Neural cell (in vitro differentiated cells): ENCODE data around the gene SYVN1. TPM values are rescaled to one million over a fixed set of nuclear protein-coding genes. Genes with fewer than 3 reads are reported as not detected.

Experiments
- H2AFZ ChIP-seq: fragments of 200-600, 300-800 bp; sonication (generic), shearing (Covaris generic); 2 replicates; pipeline ENCODE4 v1.6.0; 2014; ENCODE audit warnings: low read depth, mild to moderate bottlenecking, antibody characterized with exemption, low read length, moderate library complexity
- H3F3A ChIP-seq: fragments of 200-600 bp; shearing (Covaris generic); 2 replicates; pipeline ENCODE4 v1.6.1; 2016; ENCODE audit warnings: mild to moderate bottlenecking, moderate library complexity, mixed read lengths, antibody characterized with exemption, low read length; ENCODE audit not compliant: insufficient read depth, poor library complexity, severe bottlenecking
- H3K27ac ChIP-seq: fragments of 200-600, 300-800 bp; sonication (generic), shearing (Covaris generic); 2 replicates; pipeline ENCODE4 v1.5.1; 2014; ENCODE audit warnings: mild to moderate bottlenecking, low read length, moderate library complexity
- H3K27me3 ChIP-seq: fragments of 300-800, 200-600 bp; sonication (generic), shearing (Covaris generic); 2 replicates; pipeline ENCODE4 v1.6.0; 2014; ENCODE audit warnings: mild to moderate bottlenecking, low read depth, low read length, moderate library complexity; ENCODE audit not compliant: insufficient read depth
- H3K36me3 ChIP-seq: fragments of 300-800, 200-600 bp; sonication (generic), shearing (Covaris generic); 2 replicates; pipeline ENCODE4 v1.5.1; 2014; ENCODE audit warnings: mild to moderate bottlenecking, antibody characterized with exemption, low read length, moderate library complexity; ENCODE audit not compliant: insufficient read depth
- H3K4me2 ChIP-seq: fragments of 300-800, 200-600 bp; sonication (generic), shearing (Covaris generic); 2 replicates; pipeline ENCODE4 v1.6.0; 2014; ENCODE audit warnings: mild to moderate bottlenecking, low read length
- H3K4me3 ChIP-seq: fragments of 300-800, 200-600 bp; sonication (generic), shearing (Covaris generic); 2 replicates; pipeline ENCODE4 v1.5.1; 2014; ENCODE audit warnings: mild to moderate bottlenecking, low read length, moderate library complexity
- H3K79me2 ChIP-seq: fragments of 200-600 bp; shearing (Covaris generic); replicated peaks from 2 replicates; pipeline ENCODE4 v1.6.0; 2014; ENCODE audit warnings: mild to moderate bottlenecking, low read length, moderate library complexity; ENCODE audit not compliant: insufficient read depth
- H3K9ac ChIP-seq: fragments of 300-800, 200-600 bp; sonication (generic), shearing (Covaris generic); 2 replicates; pipeline ENCODE4 v1.6.1; 2016; ENCODE audit warnings: mild to moderate bottlenecking, low read length, mixed read lengths
- H3K9me2 ChIP-seq: fragments of 200-600 bp; shearing (Covaris generic); 2 replicates; pipeline ENCODE4 v1.6.1; 2016; ENCODE audit warnings: mild to moderate bottlenecking, low read length, mixed read lengths; ENCODE audit not compliant: insufficient read depth
- H3K9me3 ChIP-seq: fragments of 200-600, 300-800 bp; sonication (generic), shearing (Covaris generic); 2 replicates; pipeline ENCODE4 v1.6.1; 2016; ENCODE audit warnings: mild to moderate bottlenecking, mixed run types, low read length, moderate library complexity, mixed read lengths
- H4K20me1 ChIP-seq: fragments of 200-600 bp; shearing (Covaris generic); 2 replicates; pipeline ENCODE4 v1.6.1; 2016; ENCODE audit warnings: mild to moderate bottlenecking, mixed run types; ENCODE audit not compliant: insufficient read depth
- EP300 ChIP-seq: fragments of 450-650 bp; conservative IDR thresholded peaks from 2 replicates; pipeline ENCODE4 v1.6.1; 2014; ENCODE audit warnings: antibody characterized with exemption, mild to moderate bottlenecking, moderate library complexity; ENCODE audit not compliant: poor library complexity, severe bottlenecking
- EZH2 ChIP-seq: fragments of 200-600, 300-800 bp; shearing (Covaris generic), sonication (generic); IDR thresholded peaks from 2 replicates; pipeline ENCODE4 v1.6.1; 2014; ENCODE audit warnings: antibody characterized with exemption, low read length, borderline replicate concordance, mild to moderate bottlenecking; ENCODE audit not compliant: insufficient read depth, poor library complexity, severe bottlenecking
- MXI1 ChIP-seq: fragments of 450-650 bp; conservative IDR thresholded peaks from 2 replicates; pipeline ENCODE4 v1.6.1; 2014; ENCODE audit warnings: antibody characterized with exemption, mild to moderate bottlenecking; ENCODE audit not compliant: poor library complexity, severe bottlenecking
- POLR2AphosphoS5 ChIP-seq: IDR thresholded peaks from 2 replicates; pipeline ENCODE4 v1.6.1; 2012
- RAD21 ChIP-seq: fragments of 450-650 bp; conservative IDR thresholded peaks from 2 replicates; pipeline ENCODE4 v1.6.1; 2014; ENCODE audit warnings: antibody characterized with exemption, mild to moderate bottlenecking, moderate library complexity
- SMC3 ChIP-seq: fragments of 450-650 bp; conservative IDR thresholded peaks from 2 replicates; pipeline ENCODE4 v1.6.1; 2014; ENCODE audit warnings: antibody characterized with exemption, mild to moderate bottlenecking, moderate library complexity; ENCODE audit not compliant: poor library complexity
- TAF1 ChIP-seq: IDR thresholded peaks from 2 replicates; pipeline ENCODE4 v1.6.1; 2012; ENCODE audit warnings: low read depth
- polyA plus RNA-seq: library from polyadenylated mRNA; depleted of rRNA; stranded (reverse); fragments of >200 nt; gene quantifications from 2 replicates; pipeline ENCODE4 v1.2.3, GENCODE V29; 2014
- TF ChIP-seq, protein P1 (sequence below): IDR thresholded peaks from 2 replicates; pipeline ENCODE4 v1.6.1; 2012; ENCODE audit warnings: borderline replicate concordance
- TF ChIP-seq, protein P2 (sequence below): fragments of 450-650 bp; IDR thresholded peaks from 2 replicates; pipeline ENCODE4 v1.5.1; 2014; ENCODE audit warnings: antibody characterized with exemption, mild to moderate bottlenecking, moderate library complexity; ENCODE audit not compliant: poor library complexity, severe bottlenecking

The SYVN1 gene
- polyA plus RNA-seq, 1 donor from 2014 or later = 12.8 TPM

DNA sequence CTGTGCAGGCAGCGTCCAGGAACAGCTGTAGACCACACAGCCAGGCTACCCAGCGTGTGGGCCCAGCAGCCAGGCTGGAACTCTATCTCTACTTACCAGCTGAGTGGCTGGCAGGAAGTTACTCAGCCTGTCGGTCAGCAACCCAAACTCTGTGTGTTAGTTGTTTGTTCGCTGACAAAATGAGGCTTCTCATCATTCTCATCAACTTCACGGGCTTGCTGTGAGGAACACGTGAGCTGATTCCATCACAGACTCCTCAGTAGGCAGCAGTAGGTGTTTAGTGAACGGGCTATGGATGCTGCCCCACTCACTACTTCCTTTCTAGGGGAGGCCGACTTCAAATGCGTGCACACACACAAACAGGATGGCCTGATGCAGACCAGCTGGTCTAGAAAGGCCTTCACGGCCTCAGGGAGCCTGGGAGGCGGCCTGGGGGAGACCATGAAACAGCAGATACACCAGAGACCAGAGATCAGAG, 34.9 kb upstream of the SYVN1 start:
- Histone ChIP-seq H3K4me2 (no peak overlapping the region), H3K27me3 (no peaks in the 10 kb centered on the region), H3K36me3 (no peaks in the 10 kb centered on the region), H2AFZ (no peak overlapping the region), H3K9ac (no peak overlapping the region), H3K9me2 (no peaks in the 10 kb centered on the region), H4K20me1 (no peaks in the 10 kb centered on the region), H3K27ac (no peak overlapping the region), H3K9me3 (no peaks in the 10 kb centered on the region), H3K79me2 (no peaks in the 10 kb centered on the region), H3K4me3 (no peak overlapping the region), H3F3A (no peaks in the 10 kb centered on the region)
- no peak for TF ChIP-seq POLR2AphosphoS5
- TF ChIP-seq, protein P1, sequence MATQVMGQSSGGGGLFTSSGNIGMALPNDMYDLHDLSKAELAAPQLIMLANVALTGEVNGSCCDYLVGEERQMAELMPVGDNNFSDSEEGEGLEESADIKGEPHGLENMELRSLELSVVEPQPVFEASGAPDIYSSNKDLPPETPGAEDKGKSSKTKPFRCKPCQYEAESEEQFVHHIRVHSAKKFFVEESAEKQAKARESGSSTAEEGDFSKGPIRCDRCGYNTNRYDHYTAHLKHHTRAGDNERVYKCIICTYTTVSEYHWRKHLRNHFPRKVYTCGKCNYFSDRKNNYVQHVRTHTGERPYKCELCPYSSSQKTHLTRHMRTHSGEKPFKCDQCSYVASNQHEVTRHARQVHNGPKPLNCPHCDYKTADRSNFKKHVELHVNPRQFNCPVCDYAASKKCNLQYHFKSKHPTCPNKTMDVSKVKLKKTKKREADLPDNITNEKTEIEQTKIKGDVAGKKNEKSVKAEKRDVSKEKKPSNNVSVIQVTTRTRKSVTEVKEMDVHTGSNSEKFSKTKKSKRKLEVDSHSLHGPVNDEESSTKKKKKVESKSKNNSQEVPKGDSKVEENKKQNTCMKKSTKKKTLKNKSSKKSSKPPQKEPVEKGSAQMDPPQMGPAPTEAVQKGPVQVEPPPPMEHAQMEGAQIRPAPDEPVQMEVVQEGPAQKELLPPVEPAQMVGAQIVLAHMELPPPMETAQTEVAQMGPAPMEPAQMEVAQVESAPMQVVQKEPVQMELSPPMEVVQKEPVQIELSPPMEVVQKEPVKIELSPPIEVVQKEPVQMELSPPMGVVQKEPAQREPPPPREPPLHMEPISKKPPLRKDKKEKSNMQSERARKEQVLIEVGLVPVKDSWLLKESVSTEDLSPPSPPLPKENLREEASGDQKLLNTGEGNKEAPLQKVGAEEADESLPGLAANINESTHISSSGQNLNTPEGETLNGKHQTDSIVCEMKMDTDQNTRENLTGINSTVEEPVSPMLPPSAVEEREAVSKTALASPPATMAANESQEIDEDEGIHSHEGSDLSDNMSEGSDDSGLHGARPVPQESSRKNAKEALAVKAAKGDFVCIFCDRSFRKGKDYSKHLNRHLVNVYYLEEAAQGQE = no peak

DNA sequence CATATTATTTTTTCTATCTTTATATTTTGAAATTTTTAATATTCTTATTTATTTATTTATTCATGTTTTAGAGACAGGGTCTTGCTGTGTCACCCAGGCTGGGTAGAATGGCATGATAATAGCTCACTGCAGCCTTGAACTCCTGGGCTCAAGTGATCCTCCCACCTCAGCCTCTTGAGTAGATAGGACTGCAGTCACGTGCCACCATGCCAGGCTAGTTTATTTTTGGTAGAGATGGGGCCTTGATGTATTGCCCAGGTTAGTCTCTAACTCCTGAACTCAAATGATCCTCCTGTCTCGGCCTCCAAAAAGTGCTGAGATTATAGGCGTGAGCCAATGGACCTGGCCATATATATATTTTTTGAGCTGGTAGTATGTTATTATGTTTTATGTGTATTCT, 33.3 kb upstream of the SYVN1 start:
- Histone ChIP-seq H3K9me3 (no peaks in the 10 kb centered on the region), H4K20me1 (no peaks in the 10 kb centered on the region), H3K79me2 (no peaks in the 10 kb centered on the region), H2AFZ (no peak overlapping the region), H3K36me3 (no peaks in the 10 kb centered on the region), H3K4me3 (no peak overlapping the region), H3K9ac (no peak overlapping the region), H3K27ac (no peak overlapping the region), H3F3A (no peaks in the 10 kb centered on the region), H3K4me2 (no peak overlapping the region), H3K27me3 (no peaks in the 10 kb centered on the region), H3K9me2 (no peaks in the 10 kb centered on the region)
- no peak for TF ChIP-seq TAF1

DNA sequence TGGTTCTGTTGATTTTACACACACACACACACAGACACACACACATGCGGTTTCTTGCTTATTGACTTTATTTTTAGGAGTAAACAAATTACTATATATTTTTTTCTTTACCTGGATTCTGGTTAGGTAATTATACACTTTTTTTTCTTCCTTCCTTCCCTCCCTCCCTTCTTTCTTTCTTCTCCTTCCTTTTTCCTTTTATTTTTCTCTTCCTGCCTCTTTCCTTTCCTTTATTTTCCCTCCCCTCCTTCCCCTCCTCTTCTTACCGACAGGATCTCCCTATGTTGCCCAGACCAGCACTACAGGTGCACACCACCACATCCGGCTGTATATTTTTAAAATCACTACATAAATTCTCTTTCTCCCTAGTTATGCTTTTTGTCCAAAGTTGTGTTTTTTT, 32.6 kb upstream of the SYVN1 start:
- H3F3A ChIP-seq = no peaks in the 10 kb centered on the region
- H3K9ac ChIP-seq = no peak overlapping the region
- no peaks in the 10 kb centered on the region for H4K20me1 ChIP-seq
- TF ChIP-seq TAF1 (no peak), EZH2 (no peak), RAD21 (no peak), MXI1 (no peak), POLR2AphosphoS5 (no peak), EP300 (no peak), SMC3 (no peak)
- TF ChIP-seq, protein P2, sequence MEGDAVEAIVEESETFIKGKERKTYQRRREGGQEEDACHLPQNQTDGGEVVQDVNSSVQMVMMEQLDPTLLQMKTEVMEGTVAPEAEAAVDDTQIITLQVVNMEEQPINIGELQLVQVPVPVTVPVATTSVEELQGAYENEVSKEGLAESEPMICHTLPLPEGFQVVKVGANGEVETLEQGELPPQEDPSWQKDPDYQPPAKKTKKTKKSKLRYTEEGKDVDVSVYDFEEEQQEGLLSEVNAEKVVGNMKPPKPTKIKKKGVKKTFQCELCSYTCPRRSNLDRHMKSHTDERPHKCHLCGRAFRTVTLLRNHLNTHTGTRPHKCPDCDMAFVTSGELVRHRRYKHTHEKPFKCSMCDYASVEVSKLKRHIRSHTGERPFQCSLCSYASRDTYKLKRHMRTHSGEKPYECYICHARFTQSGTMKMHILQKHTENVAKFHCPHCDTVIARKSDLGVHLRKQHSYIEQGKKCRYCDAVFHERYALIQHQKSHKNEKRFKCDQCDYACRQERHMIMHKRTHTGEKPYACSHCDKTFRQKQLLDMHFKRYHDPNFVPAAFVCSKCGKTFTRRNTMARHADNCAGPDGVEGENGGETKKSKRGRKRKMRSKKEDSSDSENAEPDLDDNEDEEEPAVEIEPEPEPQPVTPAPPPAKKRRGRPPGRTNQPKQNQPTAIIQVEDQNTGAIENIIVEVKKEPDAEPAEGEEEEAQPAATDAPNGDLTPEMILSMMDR = no peak
- TF ChIP-seq, protein P1 = no peak
- no peak overlapping the region for H3K27ac ChIP-seq
- H3K79me2 ChIP-seq = no peaks in the 10 kb centered on the region
- H3K36me3 ChIP-seq = no peaks in the 10 kb centered on the region
- H2AFZ ChIP-seq = no peak overlapping the region
- H3K9me2 ChIP-seq = no peaks in the 10 kb centered on the region
- H3K27me3 ChIP-seq = no peaks in the 10 kb centered on the region
- H3K4me2 ChIP-seq = no peak overlapping the region
- H3K4me3 ChIP-seq = no peak overlapping the region
- no peaks in the 10 kb centered on the region for H3K9me3 ChIP-seq
